Stomach (tissue), 4 donors: ENCODE results near the gene FBN2.

Experiments
- CTCF ChIP-seq, 7 experiments: fragments of 450-650 bp in 4 of 7; fragments of 200-600 bp in 3 of 7; sonication (generic) in 3 of 7; IDR thresholded peaks; one replicate each; pipeline ENCODE4 v1.5.1; 2016 to 2019; ENCODE audit warnings: antibody characterized with exemption in 7 of 7, control low read depth in 2 of 7, mild to moderate bottlenecking in 1 of 7
- EP300 ChIP-seq: sonication (generic); formaldehyde crosslinking; IDR thresholded peaks from one replicate; pipeline ENCODE4 v1.6.1; 2017; ENCODE audit warnings: antibody characterized with exemption
- POLR2A ChIP-seq, 4 donors: fragments of 450-650 bp; IDR thresholded peaks; one replicate each; pipeline ENCODE4 v1.6.1; 2016; ENCODE audit warnings: antibody characterized with exemption in 4 of 4, control low read depth in 2 of 4, mild to moderate bottlenecking in 1 of 4, moderate library complexity in 1 of 4
- POLR2AphosphoS5 ChIP-seq, 3 donors: sonication (generic); formaldehyde crosslinking; IDR thresholded peaks; one replicate each; pipeline ENCODE4 v1.6.1; 2016; ENCODE audit warnings: antibody characterized with exemption in 3 of 3

GRCh38 chr5:128341056-128341455 is 197.0 kb downstream of the FBN2 start:
- TF ChIP-seq CTCF (IDR thresholded peaks at IDR 0.05) = no peak
- no peak for TF ChIP-seq POLR2A (IDR thresholded peaks at IDR 0.05)
- TF ChIP-seq POLR2AphosphoS5 (IDR thresholded peaks at IDR 0.05) = no peak
- TF ChIP-seq EP300 = no peak
